Tibial nerve (tissue), 4 donors: ENCODE results near the gene CEBPZ. TPM values are rescaled to one million over a fixed set of nuclear protein-coding genes. Genes with fewer than 3 reads are reported as not detected.
"Not testable (repeated sequence)": the region's sequence is repeated elsewhere in the genome, so short reads cannot be mapped to it uniquely, and the experiment has no call there.

Source experiments
- DNase-seq, 2 donors: peaks; one replicate each; pipeline ENCODE4 v3.0.0-alpha.2; 2019; ENCODE audit warnings: low spot score in 2 of 2
- H3K27ac ChIP-seq, 4 donors: fragments of 200-600 bp; sonication (generic) in 3 of 4; one replicate each; pipeline ENCODE4 v1.5.1; 2017 to 2019; ENCODE audit warnings: mild to moderate bottlenecking in 1 of 4
- H3K27me3 ChIP-seq, 2 donors: fragments of 200-600 bp; sonication (generic) in 1 of 2; one replicate each; pipeline versions ENCODE4 v1.5.1 to v1.6.0; 2017 to 2019
- H3K36me3 ChIP-seq, 3 donors: fragments of 200-600 bp; sonication (generic); one replicate each; pipeline ENCODE4 v1.5.1; 2018 to 2019
- H3K4me1 ChIP-seq, 4 donors: fragments of 200-600 bp; sonication (generic) in 3 of 4; one replicate each; pipeline ENCODE4 v1.5.1; 2017 to 2019
- H3K4me3 ChIP-seq, 4 donors: fragments of 200-600 bp; sonication (generic) in 3 of 4; one replicate each; pipeline ENCODE4 v1.5.1; 2017 to 2019; ENCODE audit warnings: mild to moderate bottlenecking in 1 of 4, moderate library complexity in 1 of 4
- H3K9me3 ChIP-seq, 4 donors: fragments of 200-600 bp; sonication (generic) in 3 of 4; one replicate each; pipeline ENCODE4 v1.5.1; 2017 to 2019
- CTCF ChIP-seq, 5 experiments: fragments of 200-600 bp in 3 of 5; fragments of 450-650 bp in 2 of 5; sonication (generic) in 3 of 5; IDR thresholded peaks; one replicate each; pipeline ENCODE4 v1.5.1; 2016 to 2019; ENCODE audit warnings: antibody characterized with exemption in 5 of 5, mild to moderate bottlenecking in 3 of 5, moderate library complexity in 2 of 5
- EP300 ChIP-seq, 2 donors: sonication (generic); formaldehyde crosslinking; IDR thresholded peaks; one replicate each; pipeline ENCODE4 v1.6.1; 2017; ENCODE audit warnings: antibody characterized with exemption in 2 of 2, mild to moderate bottlenecking in 1 of 2
- POLR2A ChIP-seq, 2 donors: fragments of 450-650 bp; IDR thresholded peaks; one replicate each; pipeline ENCODE4 v1.6.1; 2017; ENCODE audit warnings: antibody characterized with exemption in 2 of 2, mild to moderate bottlenecking in 2 of 2, moderate library complexity in 2 of 2
- WGBS, 2 donors: methylation state at CpG; one replicate each; pipeline ENCODE4 v1.1.5; 2018; 5-methylcytosine and 5-hydroxymethylcytosine counted together
- total RNA-seq, 4 donors: library from RNA; depleted of rRNA; stranded (reverse); fragments of >200 nt; gene quantifications; one replicate each; pipeline ENCODE4 v1.1.0, GENCODE V29; 2016

CEBPZ gene
- total RNA-seq, 4 donors from 2014 or later: 25.3 to 37.9 (median 29.0) TPM

DNA sequence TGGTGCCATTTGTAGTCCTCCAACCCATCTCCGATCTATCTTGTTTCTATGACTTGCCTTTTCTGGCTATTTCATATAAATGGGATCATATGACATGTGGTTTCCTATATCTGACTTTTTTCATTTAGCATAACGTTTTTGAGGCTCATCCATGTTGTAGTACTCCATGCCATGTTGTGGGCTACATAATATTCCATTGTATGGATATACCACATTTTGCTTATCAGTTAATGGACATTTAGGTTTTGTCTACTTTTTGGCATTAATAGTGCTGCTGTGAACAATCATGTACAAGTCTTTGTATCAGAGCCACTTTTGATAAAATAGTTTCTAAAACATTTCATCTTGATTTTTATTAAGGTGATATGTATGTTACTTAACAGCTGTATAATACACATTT lies 27.7 kb downstream of the CEBPZ start:
- DNase-seq: no peak
- no peaks in the 10 kb centered on the region for H3K27me3 ChIP-seq
- H3K4me1 ChIP-seq: peaks cover 0 to 2% (median 0%) of the 10 kb centered on the region in 4 donors
- TF ChIP-seq EP300 (IDR thresholded peaks at IDR 0.05) (no peak), CTCF (IDR thresholded peaks at IDR 0.05) (no peak), POLR2A (IDR thresholded peaks at IDR 0.05) (no peak)
- H3K9me3 ChIP-seq: peaks cover 0 to 47% (median 4%) of the 10 kb centered on the region in 4 donors
- H3K4me3 ChIP-seq: no peak overlapping the region
- H3K36me3 ChIP-seq: peaks cover 9 to 99% (median 11%) of the 10 kb centered on the region in 3 donors
- no peak overlapping the region for H3K27ac ChIP-seq
- 90 to 91% methylated on average over 2 of the region's 2 CpGs for WGBS, 2 donors

- H3K9me3 ChIP-seq: peaks cover 0 to 28% (median 0%) of the 10 kb centered on the region in 4 donors
- TF ChIP-seq CTCF (IDR thresholded peaks at IDR 0.05) (no peak), EP300 (IDR thresholded peaks at IDR 0.05) (no peak), POLR2A (IDR thresholded peaks at IDR 0.05) (no peak)
- DNase-seq: no peak
- H3K4me1 ChIP-seq: peaks cover 0 to 18% (median 8%) of the 10 kb centered on the region in 4 donors
- 67 to 74% methylated on average over 1 of the region's 1 CpG for WGBS, 2 donors
- H3K27ac ChIP-seq: no peak overlapping the region
- H3K36me3 ChIP-seq: peaks cover 8 to 81% (median 9%) of the 10 kb centered on the region in 3 donors
- no peaks in the 10 kb centered on the region for H3K27me3 ChIP-seq
- H3K4me3 ChIP-seq: no peak overlapping the region
These were observed 29.6 kb downstream of the CEBPZ start for GRCh38 chr2:37201766-37202165.

GRCh38 chr2:37201208-37201607 lies 30.2 kb downstream of the CEBPZ start:
- Histone ChIP-seq H3K4me1 (peaks cover 0 to 18% (median 8%) of the 10 kb centered on the region in 4 donors), H3K36me3 (peaks cover 8 to 76% (median 9%) of the 10 kb centered on the region in 3 donors), H3K9me3 (peaks cover 0 to 23% (median 0%) of the 10 kb centered on the region in 4 donors), H3K27ac (no peak overlapping the region), H3K4me3 (no peak overlapping the region), H3K27me3 (no peaks in the 10 kb centered on the region)
- WGBS, 2 donors: 83 to 86% methylated on average over 1 of the region's 1 CpG
- TF ChIP-seq EP300 (IDR thresholded peaks at IDR 0.05) (no peak), CTCF (IDR thresholded peaks at IDR 0.05) (no peak), POLR2A (IDR thresholded peaks at IDR 0.05) (no peak)
- DNase-seq: no peak

DNA sequence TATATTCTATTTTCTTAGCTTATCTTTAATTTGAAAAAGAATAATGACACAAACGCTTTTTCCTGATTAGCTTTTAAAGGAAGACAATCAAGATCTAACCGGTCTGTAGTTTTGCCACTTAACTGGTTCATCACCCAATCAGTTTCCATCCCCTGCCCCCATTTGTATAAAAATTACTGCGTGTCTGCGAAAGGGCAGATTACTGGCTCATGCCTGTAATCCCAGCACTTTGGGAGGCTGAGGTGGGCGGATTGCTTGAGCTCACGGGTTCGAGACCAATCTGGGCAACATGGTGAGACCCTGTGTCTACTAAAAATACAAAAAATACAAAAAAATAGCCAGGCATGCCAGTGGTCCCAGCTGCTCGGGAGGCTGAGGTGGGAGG lies 32.7 kb downstream of the CEBPZ start:
- H3K27me3 ChIP-seq: no peaks in the 10 kb centered on the region
- no peak for TF ChIP-seq POLR2A (IDR thresholded peaks at IDR 0.05)
- TF ChIP-seq CTCF (IDR thresholded peaks at IDR 0.05): no peak
- TF ChIP-seq EP300 (IDR thresholded peaks at IDR 0.05): no peak
- no peak for DNase-seq
- H3K27ac ChIP-seq: no peak overlapping the region
- H3K36me3 ChIP-seq: peaks cover 0 to 50% (median 6%) of the 10 kb centered on the region in 3 donors
- 88 to 91% methylated on average over 8 of the region's 8 CpGs for WGBS, 2 donors
- H3K4me3 ChIP-seq: no peak overlapping the region
- peaks cover 0 to 9% (median 0%) of the 10 kb centered on the region in 4 donors for H3K9me3 ChIP-seq
- peaks cover 0 to 23% (median 8%) of the 10 kb centered on the region in 4 donors for H3K4me1 ChIP-seq

- peak; percentile 69 to 82 for DNase-seq
- Histone ChIP-seq H3K36me3 (peaks cover 0 to 29% (median 0%) of the 10 kb centered on the region in 3 donors), H3K4me3 (peak within 1 kb of the TSS; percentile 76 to 97 (median 90)), H3K27me3 (no peaks in the 10 kb centered on the region), H3K27ac (peak within 1 kb of the TSS; percentile 76 to 95 (median 90)), H3K9me3 (no peaks in the 10 kb centered on the region), H3K4me1 (peaks cover 0 to 23% (median 8%) of the 10 kb centered on the region in 4 donors)
- 0 to 1% methylated on average over 36 to 65 of the region's 72 CpGs for WGBS, 2 donors
- TF ChIP-seq POLR2A (IDR thresholded peaks at IDR 0.05) (peak in 1 of 2 donors; percentile 77), EP300 (IDR thresholded peaks at IDR 0.05) (peak; percentile 65 to 93), CTCF (IDR thresholded peaks at IDR 0.05) (peak in 1 of 5 experiments; percentile 39)
These were observed 34.8 kb downstream of the CEBPZ start, which contains the start of gene CEBPZOS for GRCh38 chr2:37196320-37197195. CEBPZOS (plus strand) TSS chr2:37196496; CDS start chr2:37199705, 3,209 bp downstream.

DNA sequence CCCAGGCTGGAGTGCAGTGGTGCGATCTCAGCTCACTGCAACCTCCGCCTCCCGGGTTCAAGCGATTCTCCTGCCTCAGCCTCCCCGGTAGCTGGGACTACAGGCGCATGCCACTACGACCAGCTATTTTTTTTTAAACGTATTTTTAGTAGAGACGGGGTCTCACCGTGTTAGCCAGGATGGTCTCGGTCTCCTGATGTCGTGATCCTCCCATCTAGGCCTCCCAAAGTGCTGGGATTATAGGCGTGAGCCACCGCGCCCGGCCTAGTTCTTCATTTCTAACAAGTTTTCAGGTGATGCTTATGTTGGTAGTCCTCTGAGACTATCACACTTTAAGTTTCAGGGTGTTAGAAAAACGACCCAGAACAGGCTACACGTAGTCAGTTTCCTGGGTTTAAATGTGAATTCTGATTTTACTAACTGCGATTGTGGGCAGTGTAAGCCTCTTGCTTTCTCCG lies 35.5 kb downstream of the CEBPZ start:
- H3K9me3 ChIP-seq, H3K27me3 ChIP-seq, DNase-seq: not testable (repeated sequence)
- H3K4me3 ChIP-seq: peak overlapping the region; percentile 76 to 97 (median 90)
- H3K27ac ChIP-seq: peak overlapping the region; percentile 76 to 95 (median 90)
- peaks cover 0 to 23% (median 0%) of the 10 kb centered on the region in 3 donors for H3K36me3 ChIP-seq
- whole genome bisulfite sequencing, 2 donors: 83 to 89% methylated on average over 20 of the region's 20 CpGs
- peaks cover 0 to 23% (median 8%) of the 10 kb centered on the region in 4 donors for H3K4me1 ChIP-seq
